GM19324 (cell line): ENCODE measurements around the gene KIF26B.

Experiments
- ATAC-seq: cut with Tn5 transposase; IDR thresholded peaks from one replicate; pipeline ENCODE4 v1.9.1; 2021; ENCODE audit warnings: mild to moderate bottlenecking, moderate library complexity; ENCODE audit not compliant: unreplicated experiment, low FRiP score

The KIF26B gene

GRCh38 chr1:245205864-245206263, 51.1 kb downstream of the KIF26B start:
- ATAC-seq, result no peak

GRCh38 chr1:245207056-245207638, 52.4 kb downstream of the KIF26B start:
- ATAC-seq, result no peak

- no peak for ATAC-seq
Observed at GRCh38 chr1:245207801-245208200, 53.0 kb downstream of the KIF26B start.

- no peak for ATAC-seq
Observed at GRCh38 chr1:245209658-245210435, 55.1 kb downstream of the KIF26B start.

GRCh38 chr1:245211035-245211749, 56.4 kb downstream of the KIF26B start:
- no peak for ATAC-seq

GRCh38 chr1:245211761-245212160, 57.0 kb downstream of the KIF26B start:
- no peak for ATAC-seq

GRCh38 chr1:245212221-245212710, 57.5 kb downstream of the KIF26B start:
- no peak for ATAC-seq

GRCh38 chr1:245213066-245213831, 58.5 kb downstream of the KIF26B start:
- ATAC-seq, result no peak

GRCh38 chr1:245215071-245215470, 60.3 kb downstream of the KIF26B start:
- no peak for ATAC-seq

GRCh38 chr1:245216366-245217115, 61.8 kb downstream of the KIF26B start:
- no peak for ATAC-seq

- no peak for ATAC-seq
Observed at GRCh38 chr1:245217853-245218608, 63.2 kb downstream of the KIF26B start.

- ATAC-seq, result no peak
Observed at GRCh38 chr1:245220381-245220985, 65.7 kb downstream of the KIF26B start.

- ATAC-seq, result no peak
Observed at GRCh38 chr1:245221805-245222204, 67.0 kb downstream of the KIF26B start.

GRCh38 chr1:245222931-245223595, 68.3 kb downstream of the KIF26B start:
- no peak for ATAC-seq

- ATAC-seq, result no peak
Observed at GRCh38 chr1:245225322-245226202, 70.8 kb downstream of the KIF26B start.

GRCh38 chr1:245226203-245226499, 71.4 kb downstream of the KIF26B start:
- no peak for ATAC-seq

GRCh38 chr1:245229051-245229450, 74.3 kb downstream of the KIF26B start:
- ATAC-seq, result no peak

- no peak for ATAC-seq
Observed at GRCh38 chr1:245232931-245233330, 78.1 kb downstream of the KIF26B start.
